WI38 (cell line): ENCODE results near the gene SFSWAP.
"Not testable (repeated sequence)": the region's sequence is repeated elsewhere in the genome, so short reads cannot be mapped to it uniquely, and the experiment has no call there.

Experiments
- H3K4me3 ChIP-seq: 2 replicates; pipeline ENCODE4 v1.5.1; 2011; ENCODE audit warnings: low read depth, mild to moderate bottlenecking, control low read depth, low read length
- TF ChIP-seq, protein P1 (sequence below): IDR thresholded peaks from 2 replicates; pipeline ENCODE4 v1.5.1; 2012; ENCODE audit warnings: low read depth, mild to moderate bottlenecking, control low read depth, low read length

The SFSWAP gene

DNA sequence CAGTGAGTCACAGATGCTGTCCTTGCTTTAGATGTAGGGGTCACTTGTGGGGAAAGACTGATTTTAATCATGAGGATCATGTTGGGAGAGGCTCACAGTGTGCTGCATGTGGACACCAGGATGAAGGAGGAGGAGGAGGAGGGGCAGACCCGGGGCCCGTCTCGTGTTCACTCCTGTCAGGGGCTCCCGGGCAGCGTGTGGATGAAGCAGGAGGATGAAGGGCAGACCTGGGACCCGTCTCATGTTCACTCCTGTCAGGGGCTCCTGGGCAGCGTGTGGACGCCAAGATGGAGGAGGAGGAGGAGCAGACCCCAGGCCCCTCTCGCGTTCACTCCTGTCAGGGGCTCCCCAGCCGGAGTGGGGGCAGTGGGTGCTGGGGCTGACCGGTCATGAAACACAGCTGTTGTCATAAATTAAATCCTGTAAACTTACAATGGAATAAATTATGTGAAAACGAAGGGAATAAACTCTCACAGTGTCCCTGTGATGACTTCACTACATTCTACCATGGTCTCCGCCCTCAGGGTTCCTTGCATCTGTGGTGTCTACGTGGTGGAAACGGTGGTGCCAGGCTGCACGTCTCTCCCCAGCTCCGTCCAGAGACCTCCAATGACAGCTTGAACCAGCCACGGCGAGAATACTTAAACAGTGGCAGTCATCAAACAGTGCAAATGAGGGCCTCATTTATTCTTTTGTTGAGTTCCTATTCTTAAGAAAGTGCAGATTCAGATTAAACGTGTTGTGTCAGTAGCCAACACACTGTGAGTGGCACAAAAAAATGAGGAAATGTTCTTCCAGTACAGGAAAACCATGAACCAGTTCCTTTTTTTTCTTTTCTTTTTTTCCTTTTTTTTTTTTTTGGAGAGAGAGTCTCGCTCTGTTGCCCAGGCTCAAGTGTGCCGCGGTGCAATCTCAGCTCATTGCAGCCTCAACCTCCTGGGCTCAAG, 37.7 kb upstream of the SFSWAP start:
- no peak overlapping the region for H3K4me3 ChIP-seq
- TF ChIP-seq, protein P1, sequence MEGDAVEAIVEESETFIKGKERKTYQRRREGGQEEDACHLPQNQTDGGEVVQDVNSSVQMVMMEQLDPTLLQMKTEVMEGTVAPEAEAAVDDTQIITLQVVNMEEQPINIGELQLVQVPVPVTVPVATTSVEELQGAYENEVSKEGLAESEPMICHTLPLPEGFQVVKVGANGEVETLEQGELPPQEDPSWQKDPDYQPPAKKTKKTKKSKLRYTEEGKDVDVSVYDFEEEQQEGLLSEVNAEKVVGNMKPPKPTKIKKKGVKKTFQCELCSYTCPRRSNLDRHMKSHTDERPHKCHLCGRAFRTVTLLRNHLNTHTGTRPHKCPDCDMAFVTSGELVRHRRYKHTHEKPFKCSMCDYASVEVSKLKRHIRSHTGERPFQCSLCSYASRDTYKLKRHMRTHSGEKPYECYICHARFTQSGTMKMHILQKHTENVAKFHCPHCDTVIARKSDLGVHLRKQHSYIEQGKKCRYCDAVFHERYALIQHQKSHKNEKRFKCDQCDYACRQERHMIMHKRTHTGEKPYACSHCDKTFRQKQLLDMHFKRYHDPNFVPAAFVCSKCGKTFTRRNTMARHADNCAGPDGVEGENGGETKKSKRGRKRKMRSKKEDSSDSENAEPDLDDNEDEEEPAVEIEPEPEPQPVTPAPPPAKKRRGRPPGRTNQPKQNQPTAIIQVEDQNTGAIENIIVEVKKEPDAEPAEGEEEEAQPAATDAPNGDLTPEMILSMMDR = no peak

DNA sequence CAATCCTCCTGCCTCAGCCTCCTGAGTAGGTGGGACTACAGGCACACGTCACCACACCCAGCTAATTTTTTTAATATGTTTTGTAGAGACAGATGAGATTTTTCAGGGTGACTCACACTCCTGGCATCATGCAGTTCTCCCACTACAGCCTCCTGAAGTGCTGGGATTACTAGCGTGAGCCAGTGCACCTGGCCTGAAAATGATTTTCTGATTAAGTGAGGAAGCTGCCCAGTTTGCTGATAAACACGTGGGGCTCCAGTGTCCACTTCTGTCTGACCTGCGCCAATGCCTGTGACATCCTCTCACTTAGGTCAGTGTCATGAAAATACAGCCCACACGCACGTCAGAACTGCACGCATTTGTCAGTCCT, 37.0 kb upstream of the SFSWAP start:
- no peak overlapping the region for H3K4me3 ChIP-seq
- TF ChIP-seq, protein P1 = no peak

DNA sequence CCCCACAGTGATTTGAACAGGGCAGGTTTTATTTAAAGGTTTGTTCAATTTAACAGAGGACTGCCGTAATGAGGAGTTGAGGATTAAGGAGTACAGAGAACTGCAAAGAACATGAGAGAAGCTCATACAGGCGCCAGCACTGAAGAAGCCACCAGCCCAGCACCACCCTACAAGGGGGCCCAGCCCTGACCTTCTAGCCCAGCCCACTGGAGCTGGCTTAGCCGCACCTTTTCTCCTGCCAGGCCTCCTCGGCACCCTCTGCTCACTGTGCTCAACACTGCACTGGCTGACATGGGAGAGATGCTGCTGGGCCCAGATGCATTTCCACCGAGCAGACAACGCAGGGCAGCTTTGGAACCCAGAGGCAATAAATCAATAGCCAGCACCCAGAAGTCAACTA, 36.5 kb upstream of the SFSWAP start:
- no peak overlapping the region for H3K4me3 ChIP-seq
- TF ChIP-seq, protein P1 = no peak

DNA sequence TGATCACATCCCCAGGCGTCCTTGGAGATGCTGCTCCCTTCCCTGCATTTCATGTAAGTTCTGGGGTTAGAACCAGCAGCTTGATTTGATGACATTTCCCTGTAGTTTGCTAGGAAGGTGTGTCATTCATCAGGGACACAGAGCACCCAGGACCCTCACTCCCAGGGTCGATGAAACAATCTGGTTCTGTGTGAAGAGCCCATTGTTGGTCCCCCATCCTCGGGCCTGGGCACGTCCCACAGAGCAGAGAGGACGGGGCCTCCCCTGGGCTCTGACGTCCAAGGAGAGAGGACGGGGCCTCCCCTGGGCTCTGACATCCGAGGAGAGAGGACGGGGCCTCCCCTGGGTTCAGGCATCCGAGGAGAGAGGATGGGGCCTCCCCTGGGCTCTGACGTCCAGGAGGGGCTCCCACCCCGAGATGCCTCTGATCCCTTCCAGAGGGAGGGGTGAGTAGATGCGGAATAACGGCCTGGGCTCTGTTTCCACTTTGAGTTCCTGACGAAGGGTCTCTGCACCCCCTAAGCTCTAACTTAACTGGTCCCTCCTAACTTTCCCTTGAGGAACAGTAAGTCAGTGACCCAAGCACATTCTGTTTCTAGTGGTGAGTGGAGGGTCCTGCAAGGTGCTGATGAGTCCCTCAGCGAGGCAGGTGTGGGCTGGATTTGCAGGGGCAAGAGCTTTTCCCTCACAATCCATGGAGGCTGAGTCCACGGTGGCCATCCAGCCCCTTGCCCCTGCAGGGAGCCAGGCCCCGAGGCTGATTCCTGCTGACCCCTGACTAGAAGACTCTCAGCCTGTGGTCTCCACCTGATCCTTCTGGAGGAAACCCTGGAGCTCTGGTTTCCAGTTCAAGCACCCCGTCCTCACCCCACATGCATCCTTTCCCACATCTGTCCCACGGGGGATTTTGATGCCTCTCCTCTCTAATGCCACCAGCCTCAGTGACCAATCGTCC, 35.5 kb upstream of the SFSWAP start:
- no peak overlapping the region for H3K4me3 ChIP-seq
- TF ChIP-seq, protein P1 = no peak

DNA sequence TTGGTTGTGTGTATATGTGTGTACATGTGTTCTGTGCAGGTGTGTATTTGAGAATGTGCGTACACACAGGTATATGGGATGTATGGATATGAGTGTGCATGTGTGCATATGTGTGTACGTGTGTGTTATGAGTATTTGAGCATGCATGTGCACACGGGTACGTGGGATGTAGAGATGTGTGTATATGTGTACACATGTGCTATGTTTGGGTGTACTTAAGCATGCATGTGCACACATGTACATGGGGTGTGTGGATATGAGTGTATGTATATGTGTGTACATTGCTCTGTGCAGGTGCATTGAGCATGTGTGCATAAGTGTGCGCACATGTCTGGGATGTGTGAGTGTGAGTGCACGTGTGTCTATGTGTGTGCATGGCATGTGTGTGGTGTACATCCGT, 34.3 kb upstream of the SFSWAP start:
- no peak overlapping the region for H3K4me3 ChIP-seq
- TF ChIP-seq, protein P1 = no peak

DNA sequence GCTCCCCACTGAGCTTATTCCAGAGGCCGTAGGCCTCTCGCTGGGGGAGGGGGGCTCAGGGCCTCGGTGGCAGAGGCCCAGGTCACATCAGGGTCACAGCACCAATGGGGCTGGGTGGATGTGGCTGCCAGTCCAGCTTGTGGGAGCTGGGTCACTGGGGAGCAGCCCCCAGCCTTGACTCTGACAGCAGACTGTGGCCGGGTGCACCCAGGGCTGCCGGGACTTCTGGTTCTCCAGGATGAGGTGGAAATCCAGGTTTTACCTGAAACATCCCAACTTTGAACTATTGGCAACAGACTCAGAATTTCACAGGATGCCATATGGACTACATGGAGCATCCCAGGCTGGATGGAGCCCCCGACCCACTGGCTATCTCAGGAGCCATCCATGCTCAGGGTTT, 33.8 kb upstream of the SFSWAP start:
- H3K4me3 ChIP-seq = not testable (repeated sequence)

DNA sequence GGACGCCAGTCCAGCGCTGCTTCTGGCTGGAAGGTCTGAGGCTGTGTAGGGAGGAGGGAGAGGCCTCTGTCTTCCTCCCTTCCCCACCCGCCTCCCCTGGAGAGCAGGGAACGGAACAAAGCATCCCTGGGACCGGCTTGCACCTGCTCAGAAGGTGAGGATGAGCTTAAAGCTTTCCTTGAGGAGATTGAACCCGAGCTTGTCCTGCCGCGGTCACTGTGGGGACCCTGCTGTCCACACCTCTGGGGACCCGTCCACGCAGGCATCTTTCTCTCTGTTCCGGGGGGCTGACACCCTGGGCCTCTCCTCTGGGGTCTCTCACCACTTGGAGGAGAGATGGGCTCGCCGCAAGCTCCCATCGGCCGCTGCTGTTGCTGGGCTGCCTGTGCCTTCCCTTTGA, 33.2 kb upstream of the SFSWAP start:
- TF ChIP-seq, protein P1 = no peak
- H3K4me3 ChIP-seq = no peak overlapping the region

DNA sequence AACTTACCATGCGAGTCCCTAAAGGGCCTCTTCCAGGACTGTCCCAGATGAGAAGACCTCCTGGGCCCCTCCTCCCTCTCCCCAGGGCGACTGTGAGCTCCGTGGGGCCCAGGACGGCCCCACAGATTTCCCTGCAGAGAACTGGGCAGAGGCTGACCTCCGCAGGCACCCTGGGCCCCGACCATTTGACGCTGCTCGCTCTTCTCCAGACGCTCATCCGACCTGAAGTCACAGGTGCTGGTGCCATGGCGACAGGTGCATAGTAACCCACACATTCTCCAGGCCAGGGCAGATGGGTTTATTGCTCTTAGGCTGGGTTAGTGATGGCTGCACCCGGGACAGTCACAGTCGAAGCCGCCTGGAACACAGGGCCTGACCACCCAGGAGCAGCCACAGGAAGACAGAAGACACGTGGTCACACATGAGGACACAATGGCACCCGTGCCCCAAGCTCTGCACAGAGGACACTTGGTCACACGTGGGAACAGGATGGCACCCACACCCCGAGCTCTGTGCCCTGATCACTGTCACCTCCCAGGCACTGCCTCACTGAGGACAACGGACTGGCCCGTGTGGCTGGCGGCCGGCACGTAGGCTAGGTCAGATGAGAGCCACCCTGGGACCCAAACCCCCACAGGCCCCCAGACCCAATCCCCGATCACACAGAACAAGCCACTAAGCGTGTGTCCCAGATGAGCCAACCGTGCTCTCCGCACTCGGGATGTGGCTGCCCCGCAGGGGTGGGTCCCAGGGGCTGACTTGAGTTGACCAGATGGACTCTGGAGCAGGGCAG, 32.3 kb upstream of the SFSWAP start:
- H3K4me3 ChIP-seq = not testable (repeated sequence)

DNA sequence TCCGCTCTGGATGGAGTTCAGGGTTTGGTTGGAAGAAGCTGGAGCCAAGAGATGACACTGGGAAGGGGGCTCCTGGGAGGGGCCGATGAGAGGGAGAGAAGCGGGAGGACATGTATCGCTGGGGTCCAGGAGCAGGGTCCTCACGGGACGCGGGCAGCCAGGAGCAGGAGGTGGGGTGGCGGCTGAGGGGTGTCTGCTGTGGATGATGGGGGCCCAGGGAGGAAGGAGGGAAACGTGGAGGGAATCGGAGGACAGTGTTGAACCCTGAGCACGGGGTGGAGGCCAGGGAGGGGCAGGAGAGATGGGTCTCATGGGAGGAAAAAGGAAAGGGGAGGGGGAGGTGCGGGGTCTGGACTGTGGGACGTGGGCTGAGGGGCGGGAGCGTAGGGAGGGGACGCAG, 31.7 kb upstream of the SFSWAP start:
- H3K4me3 ChIP-seq = not testable (repeated sequence)

DNA sequence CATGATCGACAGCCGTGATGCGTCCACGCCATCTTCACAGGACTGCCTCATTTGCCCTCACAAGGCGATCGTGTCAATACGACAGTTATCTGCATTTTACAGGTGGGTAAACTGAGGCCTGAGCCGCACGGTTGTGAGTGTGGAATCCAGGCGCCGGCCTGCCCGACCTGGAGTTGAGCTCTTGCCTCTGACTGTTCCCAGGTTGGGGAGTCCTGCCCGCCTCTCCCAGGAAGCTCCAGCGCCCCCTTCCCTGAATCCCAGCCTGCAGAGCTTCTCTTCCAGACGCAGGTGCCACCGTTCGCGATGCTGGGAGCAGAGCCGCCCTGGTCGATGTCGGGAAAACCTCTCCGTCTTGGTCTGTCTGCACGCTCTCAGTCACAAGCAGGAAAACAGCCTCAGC, 31.1 kb upstream of the SFSWAP start:
- not testable (repeated sequence) for H3K4me3 ChIP-seq
